Lung (tissue), 16 donors: Measurements from ENCODE around the gene ANKLE2. TPM values are rescaled to one million over a fixed set of nuclear protein-coding genes. Genes with fewer than 3 reads are reported as not detected.
"Not testable (repeated sequence)": the region's sequence is repeated elsewhere in the genome, so short reads cannot be mapped to it uniquely, and the experiment has no call there.

Experiments used
- ATAC-seq: fragments of 200-7000 bp; cut with Tn5 transposase; one replicate; pipeline ENCODE4 v1.9.1; 2020; ENCODE audit warnings: moderate number of reproducible peaks; ENCODE audit not compliant: insufficient read depth, low FRiP score
- DNase-seq, 3 donors: peaks; one replicate each; pipeline ENCODE4 v3.0.0-alpha.2; 2013 to 2017
- H3K27ac ChIP-seq, 2 donors: one replicate each; pipeline ENCODE4 v1.5.1; 2013; ENCODE audit warnings: mild to moderate bottlenecking in 2 of 2, moderate library complexity in 2 of 2, control low read depth in 1 of 2, inconsistent platforms in 1 of 2, low read depth in 1 of 2, low read length in 1 of 2
- H3K27me3 ChIP-seq, 3 donors: one replicate each; pipeline ENCODE4 v1.5.1; 2013; ENCODE audit warnings: low read length in 2 of 3; ENCODE audit not compliant: control insufficient read depth in 3 of 3, insufficient read depth in 3 of 3
- H3K36me3 ChIP-seq, 4 donors: one replicate each; pipeline ENCODE4 v1.5.1; 2013; ENCODE audit warnings: low read length in 4 of 4, mild to moderate bottlenecking in 1 of 4, moderate library complexity in 1 of 4; ENCODE audit not compliant: control insufficient read depth in 4 of 4, insufficient read depth in 4 of 4
- H3K4me1 ChIP-seq, 5 donors: one replicate each; pipeline ENCODE4 v1.5.1; 2013; ENCODE audit warnings: low read length in 5 of 5, mild to moderate bottlenecking in 2 of 5, moderate library complexity in 1 of 5; ENCODE audit not compliant: control insufficient read depth in 5 of 5, insufficient read depth in 5 of 5
- H3K4me3 ChIP-seq: one replicate; pipeline ENCODE4 v1.5.1; 2013; ENCODE audit warnings: mild to moderate bottlenecking, control low read depth, moderate library complexity
- H3K9ac ChIP-seq, 2 donors: one replicate each; pipeline ENCODE4 v1.5.1; 2013; ENCODE audit warnings: low read length in 2 of 2, control low read depth in 1 of 2; ENCODE audit not compliant: insufficient read depth in 1 of 2
- H3K9me3 ChIP-seq, 4 donors: one replicate each; pipeline ENCODE4 v1.5.1; 2013; ENCODE audit warnings: low read length in 3 of 4, mild to moderate bottlenecking in 1 of 4, moderate library complexity in 1 of 4; ENCODE audit not compliant: control insufficient read depth in 4 of 4, insufficient read depth in 3 of 4
- CTCF ChIP-seq: IDR thresholded peaks from 2 replicates; pipeline ENCODE4 v1.5.1; 2012; ENCODE audit warnings: mild to moderate bottlenecking; ENCODE audit errors: control extremely low read depth, extremely low read depth
- WGBS, 2 donors: extraction: QIAGEN DNeasy Blood & Tissue Kit; methylation state at CpG; one replicate each; pipeline ENCODE4 v1.1.7; 2013; 5-methylcytosine and 5-hydroxymethylcytosine counted together
- long read RNA-seq, 5 donors: transcript quantifications; one replicate each; lab custom pipeline, GENCODE V29; 2026
- polyA plus RNA-seq, 2 donors: library from polyadenylated mRNA; stranded (reverse); fragments of 200-250 nt; gene quantifications; one replicate each; pipeline ENCODE4 v1.2.1, GENCODE V29; 2013
- total RNA-seq, 2 donors: library from RNA; depleted of rRNA in 1 of 2; stranded (reverse); fragments of >200 nt in 1 of 2; gene quantifications; one replicate each; pipeline ENCODE4 v1.2.1, GENCODE V29; 2014 to 2021
- donor health status: control.
- donor health status: control.
- donor health status: Bipolar disorder and iron deficiency.
- donor health status: healthy.
- donor health status: DM: yes; HTN: yes; CAD: no.

ANKLE2 gene
- 10 to 100 TPM; 54.2 to 60.5 TPM for total RNA-seq
- 10 to 100 TPM; 35.9 to 37.7 TPM for polyA plus RNA-seq
- long read RNA-seq, donor 1, full-length matches to known transcripts = 16 of 16 reads
- long read RNA-seq, donor 1, partial matches to known transcripts = 0 of 16 reads
- long read RNA-seq, donor 1, other reads (novel, unspliced or antisense) = 0 of 16 reads
- long read RNA-seq, donor 2, partial matches to known transcripts = 5 of 8 reads
- long read RNA-seq, donor 2, other reads (novel, unspliced or antisense) = 0 of 8 reads
- long read RNA-seq, donor 3, full-length matches to known transcripts = 4 of 4 reads
- long read RNA-seq, donor 3, partial matches to known transcripts = 0 of 4 reads
- long read RNA-seq, donor 3, other reads (novel, unspliced or antisense) = 0 of 4 reads
- long read RNA-seq, donor 4, full-length matches to known transcripts = 4 of 4 reads
- long read RNA-seq, donor 4, partial matches to known transcripts = 0 of 4 reads
- long read RNA-seq, donor 4, other reads (novel, unspliced or antisense) = 0 of 4 reads
- long read RNA-seq, donor 5, full-length matches to known transcripts = 12 of 18 reads
- long read RNA-seq, donor 5, partial matches to known transcripts = 6 of 18 reads
- long read RNA-seq, donor 5, other reads (novel, unspliced or antisense) = 0 of 18 reads

GRCh38 chr12:132761032-132761920 lies at the start of gene ANKLE2:
ANKLE2 (minus strand) TSS chr12:132761832; CDS start chr12:132761798, 34 bp downstream.
- Histone ChIP-seq H3K9me3 (no peaks in the 10 kb centered on the region), H3K27ac (peak within 1 kb of the TSS; percentile 97 to 98), H3K36me3 (peaks cover 0 to 5% (median under 1%) of the 10 kb centered on the region in 4 donors), H3K9ac (peak within 1 kb of the TSS; percentile 65 to 81), H3K4me1 (peaks cover 0 to 12% (median 3%) of the 10 kb centered on the region in 5 donors), H3K27me3 (no peaks in the 10 kb centered on the region), H3K4me3 (peak within 1 kb of the TSS; percentile 98)
- DNase-seq = peak; percentile 17 to 47 (median 25)
- 1% methylated on average over 73 to 97 of the region's 97 CpGs for WGBS, 2 donors
- no peak for TF ChIP-seq CTCF
- no peak for ATAC-seq

- not testable (repeated sequence) for DNase-seq
Observed at GRCh38 chr12:132809391-132809790, 47.8 kb upstream of the ANKLE2 start.

GRCh38 chr12:132807295-132808092 lies 45.9 kb upstream of the ANKLE2 start:
- Histone ChIP-seq H3K36me3 (peaks cover 12 to 46% (median 36%) of the 10 kb centered on the region in 4 donors), H3K9me3 (no peaks in the 10 kb centered on the region), H3K9ac (no peak overlapping the region), H3K4me3 (no peak overlapping the region), H3K27me3 (no peaks in the 10 kb centered on the region), H3K27ac (no peak overlapping the region), H3K4me1 (no peaks in the 10 kb centered on the region)
- 87 to 94% methylated on average over 23 to 25 of the region's 25 CpGs for WGBS, 2 donors
- no peak for TF ChIP-seq CTCF
- no peak for DNase-seq
- ATAC-seq = no peak

More at GRCh38 chr12:132809391-132809790, 47.8 kb upstream of the ANKLE2 start:
- H3K27me3 ChIP-seq, H3K4me3 ChIP-seq, H3K9ac ChIP-seq, H3K9me3 ChIP-seq, H3K27ac ChIP-seq, H3K4me1 ChIP-seq, ATAC-seq: not testable (repeated sequence)
- H3K36me3 ChIP-seq = peaks cover 18 to 48% (median 42%) of the 10 kb centered on the region in 4 donors
- 69 to 74% methylated on average over 12 to 13 of the region's 13 CpGs for WGBS, 2 donors
